Panc1 (cell line): ENCODE results near the gene SETD1A.

Experiments used
- CTCF ChIP-seq: fragments of 450-650 bp; IDR thresholded peaks from 2 replicates; pipeline ENCODE4 v1.5.1; 2017; ENCODE audit warnings: mild to moderate bottlenecking
- POLR2AphosphoS5 ChIP-seq: IDR thresholded peaks from 2 replicates; pipeline ENCODE4 v1.6.1; 2012; ENCODE audit warnings: mild to moderate bottlenecking, low read depth, low read length, moderate library complexity
- REST ChIP-seq, 2 experiments: IDR thresholded peaks; 2 replicates each; pipeline ENCODE4 v1.6.1; 2011 to 2012; ENCODE audit warnings: low read depth in 2 of 2, control low read depth in 1 of 2, low read length in 1 of 2, mild to moderate bottlenecking in 1 of 2, moderate library complexity in 1 of 2; ENCODE audit not compliant: insufficient read depth in 1 of 2
- SIN3A ChIP-seq: IDR thresholded peaks from 2 replicates; pipeline ENCODE4 v1.6.1; 2012; ENCODE audit warnings: low read depth, mild to moderate bottlenecking, low read length, moderate library complexity, borderline replicate concordance; ENCODE audit not compliant: insufficient read depth
- TCF7L2 ChIP-seq: IDR thresholded peaks from 2 replicates; pipeline ENCODE4 v1.6.1; 2011; ENCODE audit warnings: mild to moderate bottlenecking, low read depth, low read length, inconsistent platforms

GRCh38 chr16:30996985-30997724, 39.6 kb downstream of the SETD1A start:
- TF ChIP-seq CTCF (no peak), POLR2AphosphoS5 (peak; percentile 65), SIN3A (no peak), TCF7L2 (no peak), REST (IDR thresholded peaks at IDR 0.05; ENCODE audit: insufficient read depth in 1 of 2, low read depth in 2 of 2, low read length in 1 of 2) (no peak)
